Measurements from ENCODE around the gene PSAPL1.

- TF ChIP-seq CTCF (conservative IDR thresholded peaks at IDR 0.05; ENCODE audit: low read depth, low read length) (no peak), EZH2 (IDR thresholded peaks at IDR 0.05; ENCODE audit: borderline replicate concordance, low read depth, low read length, poor library complexity, severe bottlenecking) (no peak)
These were observed 31.5 kb upstream of the PSAPL1 start for GRCh38 chr4:7466215-7466614.
